HG03103 (cell line): ENCODE measurements around the gene CLEC16A.

Experiments
- ATAC-seq: cut with Tn5 transposase; IDR thresholded peaks from one replicate; pipeline ENCODE4 v1.9.1; 2021; ENCODE audit warnings: low read depth; ENCODE audit not compliant: unreplicated experiment

The CLEC16A gene

GRCh38 chr16:10944249-10945064 is at the start of gene CLEC16A:
CLEC16A (plus strand) TSS chr16:10944564; CDS start chr16:10944718, 154 bp downstream.
- peak; percentile 51 for ATAC-seq

DNA sequence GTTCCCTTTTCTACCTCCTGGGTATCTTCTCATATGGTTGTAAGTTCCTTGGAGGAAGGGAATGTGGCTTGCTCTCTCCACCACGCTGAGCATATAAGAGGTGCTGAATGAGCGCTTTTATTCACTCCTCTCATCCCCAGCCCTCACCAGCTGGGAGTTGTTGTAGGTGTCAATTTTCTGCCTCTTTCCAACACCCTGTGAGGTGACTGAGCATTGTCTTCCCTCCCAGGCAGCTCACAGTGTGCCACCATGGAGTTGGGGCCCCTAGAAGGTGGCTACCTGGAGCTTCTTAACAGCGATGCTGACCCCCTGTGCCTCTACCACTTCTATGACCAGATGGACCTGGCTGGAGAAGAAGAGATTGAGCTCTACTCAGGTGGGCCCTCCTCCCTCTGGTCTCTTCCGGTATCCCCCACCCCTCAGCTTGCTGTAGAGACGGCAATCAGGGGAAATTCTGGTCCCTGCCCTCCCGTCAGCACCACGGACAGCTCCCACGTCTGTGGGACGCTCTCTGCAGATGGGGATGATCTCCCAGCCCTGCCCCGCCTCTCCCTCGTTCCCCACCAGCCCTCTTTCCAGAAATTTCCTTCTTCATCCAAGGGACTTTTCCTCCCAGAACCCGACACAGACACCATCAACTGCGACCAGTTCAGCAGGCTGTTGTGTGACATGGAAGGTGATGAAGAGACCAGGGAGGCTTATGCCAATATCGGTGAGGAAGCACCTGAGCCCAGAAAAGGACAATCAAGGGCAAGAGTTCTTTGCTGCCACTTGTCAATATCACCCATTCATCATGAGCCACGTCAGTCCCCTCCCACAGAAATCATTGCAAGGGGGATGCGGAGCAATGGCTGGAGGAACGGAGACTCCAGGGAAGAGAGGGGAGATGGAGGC is 49.1 kb upstream of the CLEC16A start:
- ATAC-seq, result no peak

GRCh38 chr16:10896165-10896564 is 48.2 kb upstream of the CLEC16A start:
- no peak for ATAC-seq

DNA sequence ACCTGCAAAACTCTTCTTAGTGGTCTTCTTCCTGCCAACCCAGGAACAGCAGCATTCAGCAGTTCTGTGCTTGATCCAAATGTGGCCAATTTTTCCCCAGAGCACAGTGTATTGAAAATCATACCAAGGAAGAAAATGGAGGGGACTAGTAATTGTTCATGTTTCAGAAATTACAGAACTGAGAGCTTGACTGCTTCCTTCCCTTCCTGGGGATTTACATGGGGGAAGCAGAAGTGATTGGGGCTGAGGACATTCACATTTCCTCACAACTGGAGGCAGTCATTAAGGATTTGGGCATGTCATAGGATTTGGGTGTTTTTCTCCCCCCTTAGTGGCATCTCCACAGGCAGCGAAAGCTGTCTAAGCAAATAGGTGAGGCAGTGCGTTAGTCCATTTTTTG is 47.6 kb upstream of the CLEC16A start:
- ATAC-seq, result no peak

DNA sequence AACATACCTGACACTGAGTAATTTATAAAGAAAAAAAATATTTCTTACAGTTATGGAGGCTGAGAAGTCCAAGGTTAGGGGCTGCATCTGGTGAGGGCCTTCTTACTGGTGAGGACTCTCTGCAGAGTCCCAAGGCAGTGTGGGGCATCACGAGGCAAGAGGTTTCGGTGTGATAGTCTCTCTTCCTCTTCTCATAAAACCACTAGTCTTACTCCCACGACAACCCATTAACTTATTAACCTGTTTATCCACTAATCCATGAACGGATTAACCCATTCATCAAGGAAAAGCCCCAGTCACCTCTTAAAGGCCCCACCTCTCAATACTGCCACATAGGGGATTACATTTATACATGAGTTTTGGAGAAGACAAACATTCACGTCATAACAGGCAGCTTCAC is 47.2 kb upstream of the CLEC16A start:
- ATAC-seq, result peak; percentile 56

GRCh38 chr16:10902999-10903398 is 41.4 kb upstream of the CLEC16A start:
- ATAC-seq, result no peak

GRCh38 chr16:10906482-10906881 is 37.9 kb upstream of the CLEC16A start:
- ATAC-seq, result no peak

DNA sequence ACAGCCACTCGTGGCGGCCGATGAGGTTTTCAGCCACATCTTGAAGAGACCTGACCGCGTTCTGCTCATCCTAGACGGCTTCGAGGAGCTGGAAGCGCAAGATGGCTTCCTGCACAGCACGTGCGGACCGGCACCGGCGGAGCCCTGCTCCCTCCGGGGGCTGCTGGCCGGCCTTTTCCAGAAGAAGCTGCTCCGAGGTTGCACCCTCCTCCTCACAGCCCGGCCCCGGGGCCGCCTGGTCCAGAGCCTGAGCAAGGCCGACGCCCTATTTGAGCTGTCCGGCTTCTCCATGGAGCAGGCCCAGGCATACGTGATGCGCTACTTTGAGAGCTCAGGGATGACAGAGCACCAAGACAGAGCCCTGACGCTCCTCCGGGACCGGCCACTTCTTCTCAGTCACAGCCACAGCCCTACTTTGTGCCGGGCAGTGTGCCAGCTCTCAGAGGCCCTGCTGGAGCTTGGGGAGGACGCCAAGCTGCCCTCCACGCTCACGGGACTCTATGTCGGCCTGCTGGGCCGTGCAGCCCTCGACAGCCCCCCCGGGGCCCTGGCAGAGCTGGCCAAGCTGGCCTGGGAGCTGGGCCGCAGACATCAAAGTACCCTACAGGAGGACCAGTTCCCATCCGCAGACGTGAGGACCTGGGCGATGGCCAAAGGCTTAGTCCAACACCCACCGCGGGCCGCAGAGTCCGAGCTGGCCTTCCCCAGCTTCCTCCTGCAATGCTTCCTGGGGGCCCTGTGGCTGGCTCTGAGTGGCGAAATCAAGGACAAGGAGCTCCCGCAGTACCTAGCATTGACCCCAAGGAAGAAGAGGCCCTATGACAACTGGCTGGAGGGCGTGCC is 37.2 kb upstream of the CLEC16A start:
- no peak for ATAC-seq

DNA sequence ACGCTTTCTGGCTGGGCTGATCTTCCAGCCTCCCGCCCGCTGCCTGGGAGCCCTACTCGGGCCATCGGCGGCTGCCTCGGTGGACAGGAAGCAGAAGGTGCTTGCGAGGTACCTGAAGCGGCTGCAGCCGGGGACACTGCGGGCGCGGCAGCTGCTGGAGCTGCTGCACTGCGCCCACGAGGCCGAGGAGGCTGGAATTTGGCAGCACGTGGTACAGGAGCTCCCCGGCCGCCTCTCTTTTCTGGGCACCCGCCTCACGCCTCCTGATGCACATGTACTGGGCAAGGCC is 36.7 kb upstream of the CLEC16A start:
- ATAC-seq, result no peak

- ATAC-seq, result no peak
Measured at GRCh38 chr16:10911267-10911666, 33.1 kb upstream of the CLEC16A start.

DNA sequence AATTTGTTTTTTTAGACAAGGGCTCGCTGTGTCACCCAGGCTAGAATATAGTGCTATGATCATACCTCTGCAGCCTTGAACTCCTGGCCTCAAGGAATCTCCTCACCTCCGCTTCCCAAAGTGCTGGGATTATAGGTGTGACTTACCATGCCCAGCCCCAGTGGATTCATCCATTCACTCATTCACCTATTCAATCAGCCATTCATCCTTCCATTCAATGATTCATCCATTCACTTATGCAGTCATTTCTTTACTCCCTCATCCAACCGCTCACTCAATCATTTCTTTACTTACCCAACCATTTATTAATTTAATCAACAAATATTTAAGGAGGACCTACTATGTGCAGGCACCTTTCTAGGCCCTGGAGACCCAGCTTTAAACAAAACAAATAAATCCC is 27.8 kb upstream of the CLEC16A start:
- no peak for ATAC-seq

DNA sequence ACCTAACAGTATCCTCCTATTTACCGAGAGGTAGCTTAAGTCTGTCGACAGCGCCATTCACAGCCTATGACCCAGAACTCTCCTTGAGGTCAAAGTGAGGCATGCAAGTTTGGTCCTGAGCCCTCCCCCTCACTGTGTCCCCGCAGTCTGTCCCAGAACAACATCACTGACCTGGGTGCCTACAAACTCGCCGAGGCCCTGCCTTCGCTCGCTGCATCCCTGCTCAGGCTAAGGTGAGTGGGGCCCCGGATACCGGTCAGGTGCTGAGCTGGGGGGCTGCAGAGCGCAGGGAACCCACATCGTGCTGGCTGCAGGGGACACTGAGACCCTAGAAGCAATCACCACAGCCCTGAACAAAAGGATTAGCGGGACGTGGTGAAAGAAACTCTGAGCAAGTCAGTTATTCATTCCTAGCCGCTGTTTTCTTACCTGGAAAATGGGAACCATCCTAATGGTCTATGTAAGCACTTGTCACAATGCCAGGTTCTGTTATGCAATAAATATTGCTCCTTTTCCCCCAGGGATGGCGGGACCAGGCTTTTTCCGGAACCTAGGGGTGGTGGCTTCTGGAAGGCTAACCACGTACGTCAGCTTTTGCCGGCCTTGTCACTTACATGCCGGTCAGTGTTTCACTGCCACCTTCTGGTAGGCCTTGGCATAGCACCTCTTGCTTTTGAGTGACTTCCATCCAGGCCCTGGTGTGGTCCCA is 25.9 kb upstream of the CLEC16A start:
- ATAC-seq, result peak; percentile 68

DNA sequence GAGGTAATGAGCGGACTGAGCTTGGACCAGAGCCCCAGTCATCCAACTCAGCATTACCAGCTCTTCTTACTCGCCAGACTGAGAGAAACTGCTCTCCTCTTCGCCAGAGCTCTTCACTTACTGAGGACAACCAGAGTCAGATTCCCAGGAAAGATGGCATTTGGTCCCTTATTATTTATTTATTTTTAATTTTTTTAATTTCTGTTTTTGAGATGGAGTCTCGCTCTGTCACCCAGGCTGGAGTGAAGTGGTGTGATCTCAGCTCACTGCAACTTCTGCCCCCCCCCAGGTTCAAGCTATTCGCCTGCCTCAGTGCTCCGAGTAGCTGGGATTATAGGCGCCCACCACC is 25.4 kb upstream of the CLEC16A start:
- no peak for ATAC-seq

DNA sequence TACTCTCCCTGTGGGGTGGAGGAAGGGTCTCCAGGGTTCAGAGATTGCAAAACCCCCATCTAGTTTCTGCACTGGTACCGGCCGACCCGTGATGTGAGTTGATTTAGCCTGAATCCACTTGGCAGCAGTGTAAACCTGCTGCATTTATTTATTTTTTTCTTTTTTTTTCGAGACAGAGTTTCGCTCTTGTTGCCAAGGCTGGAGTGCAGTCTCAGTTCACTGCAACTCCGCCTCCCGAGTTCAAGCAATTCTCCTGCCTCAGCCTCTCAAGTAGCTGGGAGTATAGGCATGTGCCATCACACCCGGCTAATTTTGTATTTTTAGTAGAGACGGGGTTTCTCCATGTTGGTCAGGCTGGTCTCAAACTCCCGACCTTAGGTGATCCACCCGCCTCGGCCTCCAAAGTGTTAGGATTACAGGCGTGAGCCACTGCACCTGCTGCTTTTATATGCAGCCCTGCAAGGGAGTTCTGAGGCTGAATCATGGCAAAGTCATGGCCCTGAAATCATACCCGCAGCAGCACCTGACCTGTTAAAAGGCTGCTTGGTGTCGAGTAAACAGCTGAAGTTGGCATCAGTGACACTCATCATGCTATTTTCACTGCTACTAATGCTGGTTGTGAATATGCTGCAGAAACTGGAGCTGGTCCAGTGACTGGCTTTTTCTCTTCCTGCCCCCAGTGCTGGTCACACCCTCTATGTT is 23.5 kb upstream of the CLEC16A start:
- no peak for ATAC-seq

DNA sequence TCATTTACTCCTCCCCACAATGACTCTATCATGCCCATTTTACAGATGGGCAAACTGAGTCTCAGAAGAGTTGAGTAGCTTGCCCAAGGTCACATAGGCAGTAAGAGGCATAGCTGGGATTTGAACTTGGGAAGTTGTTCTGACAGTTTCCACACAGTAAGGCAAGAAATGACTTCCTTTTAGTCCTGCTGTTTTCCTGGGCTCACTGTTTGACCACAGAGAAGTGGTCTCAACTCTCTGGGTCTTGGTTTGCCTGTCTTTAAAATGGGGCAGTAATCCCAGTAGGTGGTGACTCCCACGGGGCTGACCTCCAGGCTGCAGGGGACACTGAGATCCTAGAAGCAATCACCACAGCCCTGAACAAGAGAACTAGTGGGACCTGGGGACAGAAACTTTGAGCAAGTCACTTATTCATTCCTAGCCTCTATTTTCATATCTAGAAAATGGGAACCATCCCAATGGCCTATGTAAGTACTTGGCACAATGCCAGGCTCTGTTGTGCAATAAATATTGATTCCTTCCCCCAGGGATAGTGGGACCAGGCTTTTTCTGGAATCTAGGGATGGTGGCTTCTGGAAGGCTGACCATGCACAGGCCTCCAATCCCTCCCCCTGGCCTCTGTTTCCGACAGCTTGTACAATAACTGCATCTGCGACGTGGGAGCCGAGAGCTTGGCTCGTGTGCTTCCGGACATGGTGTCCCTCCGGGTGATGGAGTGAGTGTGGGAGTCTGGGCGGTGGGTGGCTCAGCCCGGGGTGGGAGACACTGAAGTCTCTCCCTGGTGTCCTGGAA is 22.6 kb upstream of the CLEC16A start:
- ATAC-seq, result no peak

GRCh38 chr16:10922328-10923145 is 21.8 kb upstream of the CLEC16A start:
- no peak for ATAC-seq

GRCh38 chr16:10923146-10923649 is 21.2 kb upstream of the CLEC16A start:
- ATAC-seq, result no peak

- no peak for ATAC-seq
Measured at GRCh38 chr16:10923650-10924214, 20.6 kb upstream of the CLEC16A start.
